ENCODE data around the gene FAAH. TPM values are rescaled to one million over a fixed set of nuclear protein-coding genes. Genes with fewer than 3 reads are reported as not detected.

Gene FAAH
- polyA plus RNA-seq, 1 of the 3 experiments (the other 2 are of a cell fraction), result 1.2 TPM

DNA sequence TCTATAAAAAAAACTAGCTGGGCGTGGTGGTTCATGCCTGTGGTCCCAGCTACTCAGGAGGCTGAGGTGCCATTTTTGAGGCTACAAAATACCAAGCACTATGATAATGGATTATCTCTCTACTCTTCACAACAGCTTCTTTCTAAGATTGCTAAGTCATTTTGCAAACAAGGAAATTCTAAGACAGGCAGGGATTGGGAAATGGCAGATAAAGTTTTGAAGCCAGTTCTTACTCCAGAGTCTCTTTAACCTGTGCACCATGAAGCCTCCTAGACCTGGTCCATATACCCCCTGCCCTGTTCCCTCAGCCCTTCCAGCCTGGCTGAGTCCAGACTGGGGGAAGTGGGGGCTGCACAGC lies 56.0 kb downstream of the FAAH start:
- Histone ChIP-seq H3K79me2 (ENCODE audit: insufficient read depth) (no peaks in the 10 kb centered on the region), H4K20me1 (ENCODE audit: insufficient read depth) (no peaks in the 10 kb centered on the region), H3K9me3 (no peaks in the 10 kb centered on the region), H3K4me1 (ENCODE audit: control insufficient read depth in 1 of 2, insufficient read depth in 2 of 2, low read depth in 1 of 2, low read length in 1 of 2) (peaks cover 0 to 10% of the 10 kb centered on the region in 2 experiments; a peak in 1 of 4 replicates), H3K9me2 (no peaks in the 10 kb centered on the region), H3K9ac (no peak overlapping the region), H3F3A (replicated peaks; ENCODE audit: insufficient read depth) (no peaks in the 10 kb centered on the region), H3K4me2 (no peak overlapping the region), H3K27ac (ENCODE audit: low read depth in 2 of 2, low read length in 1 of 2) (no peak overlapping the region), H3K4me3 (ENCODE audit: low read depth in 2 of 2, low read length in 1 of 2) (no peak overlapping the region), H3K27me3 (ENCODE audit: insufficient read depth) (peaks cover 17% of the 10 kb centered on the region; the same call in 1 of the 2 replicates), H2AFZ (ENCODE audit: low read depth) (no peak overlapping the region), H3K36me3 (replicated peaks in 1 of 2; ENCODE audit: control insufficient read depth in 1 of 2, insufficient read depth in 2 of 2, low read length in 1 of 2) (no peaks in the 10 kb centered on the region)
- POLR2A ChIA-PET, result no interaction called here
- CTCF ChIA-PET, result interaction anchor here (0.9 to 11.5 kb wide), 10 partner anchors 8 to 274 kb away, joined by 3 to 496 read pairs (median 6); a partner anchor contains a TSS
- no peak for TF ChIP-seq TAF1 (IDR thresholded peaks at IDR 0.05; ENCODE audit: borderline replicate concordance, low read depth, low read length)
- TF ChIP-seq JUND (IDR thresholded peaks at IDR 0.05), result no peak
- TF ChIP-seq TEAD4 (IDR thresholded peaks at IDR 0.05; ENCODE audit: borderline replicate concordance, insufficient read depth), result no peak
- TF ChIP-seq, protein P1, sequence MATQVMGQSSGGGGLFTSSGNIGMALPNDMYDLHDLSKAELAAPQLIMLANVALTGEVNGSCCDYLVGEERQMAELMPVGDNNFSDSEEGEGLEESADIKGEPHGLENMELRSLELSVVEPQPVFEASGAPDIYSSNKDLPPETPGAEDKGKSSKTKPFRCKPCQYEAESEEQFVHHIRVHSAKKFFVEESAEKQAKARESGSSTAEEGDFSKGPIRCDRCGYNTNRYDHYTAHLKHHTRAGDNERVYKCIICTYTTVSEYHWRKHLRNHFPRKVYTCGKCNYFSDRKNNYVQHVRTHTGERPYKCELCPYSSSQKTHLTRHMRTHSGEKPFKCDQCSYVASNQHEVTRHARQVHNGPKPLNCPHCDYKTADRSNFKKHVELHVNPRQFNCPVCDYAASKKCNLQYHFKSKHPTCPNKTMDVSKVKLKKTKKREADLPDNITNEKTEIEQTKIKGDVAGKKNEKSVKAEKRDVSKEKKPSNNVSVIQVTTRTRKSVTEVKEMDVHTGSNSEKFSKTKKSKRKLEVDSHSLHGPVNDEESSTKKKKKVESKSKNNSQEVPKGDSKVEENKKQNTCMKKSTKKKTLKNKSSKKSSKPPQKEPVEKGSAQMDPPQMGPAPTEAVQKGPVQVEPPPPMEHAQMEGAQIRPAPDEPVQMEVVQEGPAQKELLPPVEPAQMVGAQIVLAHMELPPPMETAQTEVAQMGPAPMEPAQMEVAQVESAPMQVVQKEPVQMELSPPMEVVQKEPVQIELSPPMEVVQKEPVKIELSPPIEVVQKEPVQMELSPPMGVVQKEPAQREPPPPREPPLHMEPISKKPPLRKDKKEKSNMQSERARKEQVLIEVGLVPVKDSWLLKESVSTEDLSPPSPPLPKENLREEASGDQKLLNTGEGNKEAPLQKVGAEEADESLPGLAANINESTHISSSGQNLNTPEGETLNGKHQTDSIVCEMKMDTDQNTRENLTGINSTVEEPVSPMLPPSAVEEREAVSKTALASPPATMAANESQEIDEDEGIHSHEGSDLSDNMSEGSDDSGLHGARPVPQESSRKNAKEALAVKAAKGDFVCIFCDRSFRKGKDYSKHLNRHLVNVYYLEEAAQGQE (IDR thresholded peaks at IDR 0.05; ENCODE audit: low read depth, low read length), result no peak
- TF ChIP-seq, protein P2, sequence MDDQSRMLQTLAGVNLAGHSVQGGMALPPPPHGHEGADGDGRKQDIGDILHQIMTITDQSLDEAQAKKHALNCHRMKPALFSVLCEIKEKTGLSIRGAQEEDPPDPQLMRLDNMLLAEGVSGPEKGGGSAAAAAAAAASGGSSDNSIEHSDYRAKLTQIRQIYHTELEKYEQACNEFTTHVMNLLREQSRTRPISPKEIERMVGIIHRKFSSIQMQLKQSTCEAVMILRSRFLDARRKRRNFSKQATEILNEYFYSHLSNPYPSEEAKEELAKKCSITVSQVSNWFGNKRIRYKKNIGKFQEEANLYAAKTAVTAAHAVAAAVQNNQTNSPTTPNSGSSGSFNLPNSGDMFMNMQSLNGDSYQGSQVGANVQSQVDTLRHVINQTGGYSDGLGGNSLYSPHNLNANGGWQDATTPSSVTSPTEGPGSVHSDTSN (IDR thresholded peaks at IDR 0.05), result no peak
- no peak for TF ChIP-seq MXI1 (IDR thresholded peaks at IDR 0.05; ENCODE audit: low read depth, low read length)
- TF ChIP-seq, protein P3, sequence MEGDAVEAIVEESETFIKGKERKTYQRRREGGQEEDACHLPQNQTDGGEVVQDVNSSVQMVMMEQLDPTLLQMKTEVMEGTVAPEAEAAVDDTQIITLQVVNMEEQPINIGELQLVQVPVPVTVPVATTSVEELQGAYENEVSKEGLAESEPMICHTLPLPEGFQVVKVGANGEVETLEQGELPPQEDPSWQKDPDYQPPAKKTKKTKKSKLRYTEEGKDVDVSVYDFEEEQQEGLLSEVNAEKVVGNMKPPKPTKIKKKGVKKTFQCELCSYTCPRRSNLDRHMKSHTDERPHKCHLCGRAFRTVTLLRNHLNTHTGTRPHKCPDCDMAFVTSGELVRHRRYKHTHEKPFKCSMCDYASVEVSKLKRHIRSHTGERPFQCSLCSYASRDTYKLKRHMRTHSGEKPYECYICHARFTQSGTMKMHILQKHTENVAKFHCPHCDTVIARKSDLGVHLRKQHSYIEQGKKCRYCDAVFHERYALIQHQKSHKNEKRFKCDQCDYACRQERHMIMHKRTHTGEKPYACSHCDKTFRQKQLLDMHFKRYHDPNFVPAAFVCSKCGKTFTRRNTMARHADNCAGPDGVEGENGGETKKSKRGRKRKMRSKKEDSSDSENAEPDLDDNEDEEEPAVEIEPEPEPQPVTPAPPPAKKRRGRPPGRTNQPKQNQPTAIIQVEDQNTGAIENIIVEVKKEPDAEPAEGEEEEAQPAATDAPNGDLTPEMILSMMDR (IDR thresholded peaks at IDR 0.05), result no peak
- TF ChIP-seq GATA2 (CRISPR knock-in tag; IDR thresholded peaks at IDR 0.05), result no peak
- TF ChIP-seq POLR2AphosphoS5 (IDR thresholded peaks at IDR 0.05; ENCODE audit: low read depth, low read length), result no peak
- TF ChIP-seq MEF2A (IDR thresholded peaks at IDR 0.05; ENCODE audit: borderline replicate concordance, low read depth), result no peak
- no peak for TF ChIP-seq GABPA (IDR thresholded peaks at IDR 0.05; ENCODE audit: low read depth)
- no peak for TF ChIP-seq ELF1 (IDR thresholded peaks at IDR 0.05)
- no peak for TF ChIP-seq NRF1 (IDR thresholded peaks at IDR 0.05; ENCODE audit: low read depth, low read length)
- TF ChIP-seq EP300 (IDR thresholded peaks at IDR 0.05; ENCODE audit: borderline replicate concordance in 1 of 2, low read depth in 1 of 2, low read length in 1 of 2), result no peak
- no peak for TF ChIP-seq RXRA (IDR thresholded peaks at IDR 0.05; ENCODE audit: borderline replicate concordance, low read depth)
- no peak for TF ChIP-seq RCOR1 (IDR thresholded peaks at IDR 0.05; ENCODE audit: low read length)
- TF ChIP-seq FOXJ3 (CRISPR knock-in tag; IDR thresholded peaks at IDR 0.05), result no peak
- TF ChIP-seq TCF12 (IDR thresholded peaks at IDR 0.05), result no peak
- TF ChIP-seq RAD21 (IDR thresholded peaks at IDR 0.05; ENCODE audit: low read length), result no peak
- DNase-seq, result no peak
- WGBS (ENCODE audit: low lambda C conversion rate), result 79% methylated on average over 1 of the region's 1 CpG
